Thyroid gland (tissue), 4 donors: ENCODE data around the gene EVI5L. TPM values are rescaled to one million over a fixed set of nuclear protein-coding genes. Genes with fewer than 3 reads are reported as not detected.

Experiments used
- DNase-seq, 2 donors: peaks; one replicate each; pipeline ENCODE4 v3.0.0-alpha.2; 2019
- H3K27ac ChIP-seq, 3 donors: fragments of 200-600 bp; sonication (generic); 1 replicate in 2 of 3; 2 replicates in 1 of 3; pipeline ENCODE4 v1.5.1; 2016 to 2019; ENCODE audit warnings: mild to moderate bottlenecking in 1 of 3, moderate library complexity in 1 of 3
- H3K27me3 ChIP-seq: fragments of 200-600 bp; sonication (generic); one replicate; pipeline ENCODE4 v1.5.1; 2019
- H3K36me3 ChIP-seq, 2 donors: fragments of 200-600 bp; sonication (generic); one replicate each; pipeline ENCODE4 v1.5.1; 2016 to 2019
- H3K4me1 ChIP-seq, 2 donors: fragments of 200-600 bp; sonication (generic); one replicate each; pipeline ENCODE4 v1.5.1; 2017 to 2019
- H3K4me3 ChIP-seq, 3 donors: fragments of 200-600 bp; sonication (generic); replicated peaks in 1 of 3; 1 replicate in 2 of 3; 2 replicates in 1 of 3; pipeline ENCODE4 v1.5.1; 2016; ENCODE audit warnings: mild to moderate bottlenecking in 1 of 3
- H3K9me3 ChIP-seq: fragments of 200-600 bp; sonication (generic); one replicate; pipeline ENCODE4 v1.5.1; 2017
- POLR2A ChIP-seq, 2 donors: fragments of 450-650 bp; IDR thresholded peaks; one replicate each; pipeline ENCODE4 v1.6.1; 2017; ENCODE audit warnings: antibody characterized with exemption in 2 of 2, mild to moderate bottlenecking in 2 of 2, moderate library complexity in 1 of 2
- WGBS, 2 donors: methylation state at CpG; one replicate each; pipeline ENCODE4 v1.1.5; 2017; 5-methylcytosine and 5-hydroxymethylcytosine counted together
- intact Hi-C: fragments of 100-400 bp; cut with DNase I; formaldehyde crosslinking; loops from one replicate; pipeline ENCODE4 v1.15.1; 2023
- total RNA-seq, 4 donors: library from RNA; depleted of rRNA; stranded (reverse); fragments of >200 nt; gene quantifications; one replicate each; pipeline ENCODE4 v1.2.3, GENCODE V29; 2016
- TF ChIP-seq, protein P1 (sequence below), 6 experiments: fragments of 200-600 bp in 3 of 6; fragments of 450-650 bp in 3 of 6; sonication (generic) in 3 of 6; IDR thresholded peaks; one replicate each; pipeline ENCODE4 v1.5.1; 2016 to 2019; ENCODE audit warnings: antibody characterized with exemption in 6 of 6, mild to moderate bottlenecking in 2 of 6, inconsistent platforms in 1 of 6, moderate library complexity in 1 of 6

EVI5L gene
- total RNA-seq, 4 donors from 2014 or later = 9.8 to 29.3 (median 21.8) TPM

GRCh38 chr19:7879111-7879807 is 49.2 kb downstream of the EVI5L start:
- Histone ChIP-seq H3K4me3 (no peak overlapping the region), H3K4me1 (peaks cover 0 to 5% of the 10 kb centered on the region in 2 donors), H3K27ac (no peak overlapping the region), H3K9me3 (no peaks in the 10 kb centered on the region), H3K36me3 (no peaks in the 10 kb centered on the region), H3K27me3 (no peaks in the 10 kb centered on the region)
- intact Hi-C loops = no loop called here
- TF ChIP-seq POLR2A (IDR thresholded peaks at IDR 0.05) = no peak
- TF ChIP-seq, protein P1, sequence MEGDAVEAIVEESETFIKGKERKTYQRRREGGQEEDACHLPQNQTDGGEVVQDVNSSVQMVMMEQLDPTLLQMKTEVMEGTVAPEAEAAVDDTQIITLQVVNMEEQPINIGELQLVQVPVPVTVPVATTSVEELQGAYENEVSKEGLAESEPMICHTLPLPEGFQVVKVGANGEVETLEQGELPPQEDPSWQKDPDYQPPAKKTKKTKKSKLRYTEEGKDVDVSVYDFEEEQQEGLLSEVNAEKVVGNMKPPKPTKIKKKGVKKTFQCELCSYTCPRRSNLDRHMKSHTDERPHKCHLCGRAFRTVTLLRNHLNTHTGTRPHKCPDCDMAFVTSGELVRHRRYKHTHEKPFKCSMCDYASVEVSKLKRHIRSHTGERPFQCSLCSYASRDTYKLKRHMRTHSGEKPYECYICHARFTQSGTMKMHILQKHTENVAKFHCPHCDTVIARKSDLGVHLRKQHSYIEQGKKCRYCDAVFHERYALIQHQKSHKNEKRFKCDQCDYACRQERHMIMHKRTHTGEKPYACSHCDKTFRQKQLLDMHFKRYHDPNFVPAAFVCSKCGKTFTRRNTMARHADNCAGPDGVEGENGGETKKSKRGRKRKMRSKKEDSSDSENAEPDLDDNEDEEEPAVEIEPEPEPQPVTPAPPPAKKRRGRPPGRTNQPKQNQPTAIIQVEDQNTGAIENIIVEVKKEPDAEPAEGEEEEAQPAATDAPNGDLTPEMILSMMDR (IDR thresholded peaks at IDR 0.05) = no peak
- 70 to 76% methylated on average over 14 to 18 of the region's 18 CpGs for WGBS, 2 donors
- no peak for DNase-seq

DNA sequence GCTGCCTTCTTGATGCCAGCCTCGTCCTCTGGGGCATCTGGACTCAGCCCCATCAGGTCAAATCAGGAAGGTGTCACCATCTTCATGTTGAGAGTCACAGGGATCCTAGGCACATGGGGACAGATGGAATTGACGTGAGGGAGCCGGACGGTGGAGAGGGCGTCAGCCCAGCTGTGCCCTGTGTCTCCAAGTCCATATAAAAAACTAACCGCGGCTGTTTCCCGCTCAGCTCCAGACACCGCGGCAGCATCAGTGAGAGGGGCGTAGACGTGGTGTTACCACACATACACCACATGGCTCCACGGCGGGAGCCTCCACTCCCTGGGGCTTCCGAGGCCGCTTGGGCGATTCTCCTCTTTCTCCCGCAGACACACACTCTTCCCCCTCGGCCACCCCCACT is 49.8 kb downstream of the EVI5L start:
- intact Hi-C loops = no loop called here
- TF ChIP-seq POLR2A (IDR thresholded peaks at IDR 0.05) = no peak
- TF ChIP-seq, protein P1 (IDR thresholded peaks at IDR 0.05) = no peak
- H3K27me3 ChIP-seq = no peaks in the 10 kb centered on the region
- no peak for DNase-seq
- 87% methylated on average over 19 of the region's 19 CpGs for WGBS, 2 donors
- no peak overlapping the region for H3K27ac ChIP-seq
- H3K36me3 ChIP-seq = no peaks in the 10 kb centered on the region
- no peaks in the 10 kb centered on the region for H3K4me1 ChIP-seq
- H3K4me3 ChIP-seq = no peak overlapping the region
- H3K9me3 ChIP-seq = no peaks in the 10 kb centered on the region

- H3K27me3 ChIP-seq = no peaks in the 10 kb centered on the region
- WGBS, 2 donors = 87 to 91% methylated on average over 3 of the region's 3 CpGs
- no peak for DNase-seq
- no peaks in the 10 kb centered on the region for H3K36me3 ChIP-seq
- no peak overlapping the region for H3K27ac ChIP-seq
- intact Hi-C loops = no loop called here
- TF ChIP-seq POLR2A (IDR thresholded peaks at IDR 0.05) = no peak
- no peak overlapping the region for H3K4me3 ChIP-seq
- H3K9me3 ChIP-seq = no peaks in the 10 kb centered on the region
- no peaks in the 10 kb centered on the region for H3K4me1 ChIP-seq
Measured at GRCh38 chr19:7881910-7882309, 51.9 kb downstream of the EVI5L start.

DNA sequence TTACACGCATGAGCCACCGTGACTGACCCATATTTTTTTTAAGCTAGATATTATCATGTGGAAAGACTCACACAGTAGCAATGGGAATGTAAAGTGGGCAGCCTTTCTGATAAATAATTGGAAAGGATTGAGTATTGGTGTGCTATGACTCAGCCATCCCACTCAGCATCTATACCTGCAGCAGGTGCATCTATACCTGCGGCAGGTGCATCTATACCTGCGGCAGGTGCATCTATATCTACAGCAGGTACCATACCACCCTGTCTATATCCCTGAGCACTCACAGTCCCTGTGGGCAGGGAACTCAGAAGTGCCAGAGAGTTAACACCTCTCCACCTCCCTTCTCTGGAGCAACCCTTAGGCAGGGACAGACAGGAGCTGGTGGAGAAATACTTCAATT is 53.1 kb downstream of the EVI5L start:
- intact Hi-C loops = no loop called here
- 83 to 86% methylated on average over 4 of the region's 4 CpGs for WGBS, 2 donors
- no peak overlapping the region for H3K4me3 ChIP-seq
- no peak for DNase-seq
- H3K9me3 ChIP-seq = no peaks in the 10 kb centered on the region
- no peaks in the 10 kb centered on the region for H3K36me3 ChIP-seq
- peaks cover 0 to 1% of the 10 kb centered on the region in 2 donors for H3K4me1 ChIP-seq
- TF ChIP-seq POLR2A (IDR thresholded peaks at IDR 0.05) = no peak
- TF ChIP-seq, protein P1 (IDR thresholded peaks at IDR 0.05) = no peak
- no peak overlapping the region for H3K27ac ChIP-seq
- H3K27me3 ChIP-seq = no peaks in the 10 kb centered on the region

DNA sequence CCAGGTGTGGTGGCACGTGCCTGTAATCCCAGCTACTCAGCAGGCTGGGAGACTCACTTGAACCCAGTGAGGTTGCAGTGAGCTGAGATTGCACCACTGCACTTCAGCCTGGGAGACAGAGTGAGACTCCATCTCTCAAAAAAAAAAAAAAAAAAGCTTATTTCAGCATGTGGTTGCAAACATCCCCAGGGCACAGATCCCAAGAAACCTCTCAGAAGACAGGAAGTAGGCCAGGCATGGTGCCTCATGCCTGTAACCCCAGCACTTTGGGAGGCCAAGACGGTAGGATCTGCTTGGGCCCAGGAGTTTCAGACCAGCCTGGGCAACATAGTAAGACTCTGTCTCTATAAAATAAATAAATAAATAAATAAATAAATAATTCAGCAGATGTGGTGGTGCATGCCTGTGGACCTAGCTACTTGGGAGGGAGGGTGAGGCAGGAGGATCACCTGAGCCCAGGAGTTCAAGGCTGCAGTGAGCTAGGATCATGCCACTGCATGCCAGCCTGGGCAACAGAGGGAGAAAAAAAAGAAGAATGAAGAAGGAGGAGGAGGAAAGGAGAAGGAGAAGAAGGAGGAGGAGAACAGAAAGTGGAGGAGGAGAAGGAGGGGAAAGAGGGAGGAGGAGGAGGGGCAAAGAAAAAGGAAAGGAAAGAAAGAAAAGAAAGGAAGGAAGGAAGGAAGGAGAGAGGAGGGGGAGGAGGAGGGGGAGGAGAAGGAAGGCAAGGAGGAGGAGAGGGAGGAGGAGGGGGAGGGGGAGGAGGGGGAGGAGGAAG is 54.0 kb downstream of the EVI5L start:
- WGBS, 2 donors = 66 to 76% methylated on average over 2 of the region's 2 CpGs
- intact Hi-C loops = no loop called here
- Histone ChIP-seq H3K27me3 (no peaks in the 10 kb centered on the region), H3K36me3 (no peaks in the 10 kb centered on the region), H3K27ac (no peak overlapping the region), H3K4me1 (peaks cover 4 to 10% of the 10 kb centered on the region in 2 donors), H3K9me3 (no peaks in the 10 kb centered on the region), H3K4me3 (no peak overlapping the region)
- TF ChIP-seq, protein P1 (IDR thresholded peaks at IDR 0.05) = no peak
- TF ChIP-seq POLR2A (IDR thresholded peaks at IDR 0.05) = no peak
- no peak for DNase-seq
